Endothelial cell of umbilical vein (primary cell): ENCODE measurements around the gene DOC2B.

ENCODE experiments used
- EZH2 ChIP-seq: IDR thresholded peaks from 2 replicates; pipeline ENCODE4 v1.6.1; 2012; ENCODE audit warnings: borderline replicate concordance, low read depth, mild to moderate bottlenecking, moderate library complexity, low read length, inconsistent platforms; ENCODE audit not compliant: severe bottlenecking
- TF ChIP-seq, protein P1 (sequence below), 2 donors: IDR thresholded peaks; 1 replicate in 1 of 2; 2 replicates in 1 of 2; pipeline ENCODE4 v1.5.1; 2011; ENCODE audit warnings: low read length in 2 of 2, mild to moderate bottlenecking in 2 of 2, moderate library complexity in 2 of 2, control low read depth in 1 of 2, inconsistent platforms in 1 of 2, low read depth in 1 of 2; ENCODE audit not compliant: insufficient read depth in 1 of 2; ENCODE audit errors: extremely low read depth in 1 of 2

- TF ChIP-seq EZH2, result no peak
- TF ChIP-seq, protein P1, sequence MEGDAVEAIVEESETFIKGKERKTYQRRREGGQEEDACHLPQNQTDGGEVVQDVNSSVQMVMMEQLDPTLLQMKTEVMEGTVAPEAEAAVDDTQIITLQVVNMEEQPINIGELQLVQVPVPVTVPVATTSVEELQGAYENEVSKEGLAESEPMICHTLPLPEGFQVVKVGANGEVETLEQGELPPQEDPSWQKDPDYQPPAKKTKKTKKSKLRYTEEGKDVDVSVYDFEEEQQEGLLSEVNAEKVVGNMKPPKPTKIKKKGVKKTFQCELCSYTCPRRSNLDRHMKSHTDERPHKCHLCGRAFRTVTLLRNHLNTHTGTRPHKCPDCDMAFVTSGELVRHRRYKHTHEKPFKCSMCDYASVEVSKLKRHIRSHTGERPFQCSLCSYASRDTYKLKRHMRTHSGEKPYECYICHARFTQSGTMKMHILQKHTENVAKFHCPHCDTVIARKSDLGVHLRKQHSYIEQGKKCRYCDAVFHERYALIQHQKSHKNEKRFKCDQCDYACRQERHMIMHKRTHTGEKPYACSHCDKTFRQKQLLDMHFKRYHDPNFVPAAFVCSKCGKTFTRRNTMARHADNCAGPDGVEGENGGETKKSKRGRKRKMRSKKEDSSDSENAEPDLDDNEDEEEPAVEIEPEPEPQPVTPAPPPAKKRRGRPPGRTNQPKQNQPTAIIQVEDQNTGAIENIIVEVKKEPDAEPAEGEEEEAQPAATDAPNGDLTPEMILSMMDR (IDR thresholded peaks at IDR 0.05; ENCODE audit: extremely low read depth in 1 of 2, insufficient read depth in 1 of 2, low read depth in 1 of 2, low read length in 2 of 2), result no peak
Measured at GRCh38 chr17:142876-143784, 38.3 kb downstream of the DOC2B start.
